HepG2 (cell line): Measurements from ENCODE around the gene CHST6. TPM values are rescaled to one million over a fixed set of nuclear protein-coding genes. Genes with fewer than 3 reads are reported as not detected.

Experiments
- ATAC-seq: fragments of 200-7000 bp; cut with Tn5 transposase; 3 replicates; pipeline ENCODE4 v1.9.1; 2020; ENCODE audit warnings: mild to moderate bottlenecking, moderate library complexity
- BruUV-seq: library from RNA; stranded (reverse); fragments of 400-500 nt; replicated peaks from 2 replicates; lab custom pipeline; 2021; lab: Mats Ljungman, UMichigan
- CTCF ChIA-PET: fragments of 300-600 bp; formaldehyde crosslinking; extraction: SDS; loops from one replicate; lab custom pipeline; 2021; ENCODE audit warnings: low total read pairs, inconsistent platforms, low intra/inter-chr PET ratio; lab: Yijun Ruan, JAX
- POLR2A ChIA-PET: fragments of 350-600 bp; sonication (Branson Sonifier 250); formaldehyde crosslinking; loops from one replicate; lab custom pipeline; 2020; ENCODE audit warnings: antibody characterized with exemption, inconsistent platforms; lab: Yijun Ruan, JAX
- DNase-seq: peaks from one replicate; pipeline ENCODE4 v3.0.0-alpha.2; 2015; ENCODE audit warnings: low spot score
- FAIRE-seq: peaks from 3 replicates; lab custom pipeline; 2011; peaks lifted over from hg19 to GRCh38; lab: Jason Lieb, UNC
- H2AFZ ChIP-seq: one replicate; pipeline ENCODE4 v1.6.1; 2011; ENCODE audit warnings: low read length, inconsistent platforms
- H3K27ac ChIP-seq: fragments of 300-600 bp; 3 replicates; pipeline ENCODE4 v1.8.0; 2011; ENCODE audit warnings: mixed run types, mild to moderate bottlenecking, mixed read lengths, low read length, inconsistent platforms; ENCODE audit not compliant: insufficient read depth; ENCODE audit errors: extremely low read length
- H3K27me3 ChIP-seq, 2 experiments: fragments of 200-600 bp in 1 of 2; 2 replicates in 1 of 2; 3 replicates in 1 of 2; pipeline versions ENCODE4 v1.6.0 to v1.8.0; 2011; ENCODE audit warnings: low read length in 2 of 2, mild to moderate bottlenecking in 2 of 2, moderate library complexity in 2 of 2, inconsistent platforms in 1 of 2; ENCODE audit not compliant: insufficient read depth in 2 of 2, control insufficient read depth in 1 of 2
- H3K36me3 ChIP-seq, 2 experiments: fragments of 200-600 bp in 1 of 2; replicated peaks in 1 of 2; 2 replicates in 1 of 2; 3 replicates in 1 of 2; pipeline versions ENCODE4 v1.5.1 to v1.8.0; 2011; ENCODE audit warnings: low read length in 2 of 2, inconsistent platforms in 1 of 2; ENCODE audit not compliant: insufficient read depth in 2 of 2, control insufficient read depth in 1 of 2
- H3K4me1 ChIP-seq: 2 replicates; pipeline ENCODE4 v1.5.1; 2012; ENCODE audit warnings: low read length, inconsistent platforms; ENCODE audit not compliant: insufficient read depth
- H3K4me2 ChIP-seq: 2 replicates; pipeline ENCODE4 v1.6.0; 2011; ENCODE audit warnings: low read depth, low read length, inconsistent platforms
- H3K4me3 ChIP-seq, 3 experiments: fragments of 200-600 bp in 1 of 3; sonication (generic), shearing (Covaris generic) in 1 of 3; replicated peaks in 1 of 3; 2 replicates each; pipeline ENCODE4 v1.5.1; 2011 to 2016; ENCODE audit warnings: low read length in 3 of 3, inconsistent platforms in 2 of 3, low read depth in 2 of 3, mild to moderate bottlenecking in 2 of 3, control low read depth in 1 of 3, mixed read lengths in 1 of 3; ENCODE audit not compliant: insufficient read depth in 1 of 3
- H3K79me2 ChIP-seq: one replicate; pipeline ENCODE4 v1.6.1; 2011; ENCODE audit warnings: low read length, inconsistent platforms; ENCODE audit not compliant: insufficient read depth
- H3K9ac ChIP-seq: 2 replicates; pipeline ENCODE4 v1.6.0; 2011; ENCODE audit warnings: mild to moderate bottlenecking, low read depth, low read length, inconsistent platforms; ENCODE audit not compliant: insufficient read depth
- H3K9me3 ChIP-seq: 2 replicates; pipeline ENCODE4 v1.5.1; 2012; ENCODE audit warnings: mild to moderate bottlenecking, low read length
- H4K20me1 ChIP-seq: 2 replicates; pipeline ENCODE4 v1.6.0; 2011; ENCODE audit warnings: inconsistent platforms, mild to moderate bottlenecking, low read length, moderate library complexity; ENCODE audit not compliant: insufficient read depth
- HOXD1 ChIP-seq: sonication (generic); formaldehyde crosslinking; IDR thresholded peaks from 2 replicates; pipeline ENCODE4 v1.5.0; 2020; ENCODE audit warnings: missing genetic modification reagents
- SETDB1 ChIP-seq: sonication (generic); formaldehyde crosslinking; IDR thresholded peaks from 2 replicates; pipeline ENCODE4 v1.5.1; 2020; ENCODE audit warnings: missing genetic modification reagents, mild to moderate bottlenecking, borderline replicate concordance
- SNAPC2 ChIP-seq: sonication (generic); formaldehyde crosslinking; IDR thresholded peaks from 2 replicates; pipeline ENCODE4 v1.8.1; 2022; ENCODE audit warnings: mild to moderate bottlenecking, missing genetic modification reagents
- TRAFD1 ChIP-seq: sonication (generic); formaldehyde crosslinking; IDR thresholded peaks from 2 replicates; pipeline ENCODE4 v1.5.1; 2020; ENCODE audit warnings: missing genetic modification reagents, mild to moderate bottlenecking, borderline replicate concordance
- ZFAT ChIP-seq: sonication (generic); formaldehyde crosslinking; conservative IDR thresholded peaks from 2 replicates; pipeline ENCODE4 v1.8.1; 2023; ENCODE audit warnings: missing genetic modification reagents, inconsistent platforms
- ZNF678 ChIP-seq: sonication (generic); formaldehyde crosslinking; IDR thresholded peaks from 2 replicates; pipeline ENCODE4 v1.4.0; 2020; ENCODE audit warnings: mild to moderate bottlenecking, missing genetic modification reagents
- WGBS: methylation state at CpG from one replicate; pipeline ENCODE4 v1.1.6; 2017; ENCODE audit warnings: low lambda C conversion rate; 5-methylcytosine and 5-hydroxymethylcytosine counted together
- in situ Hi-C: cut with HindIII; loops from 2 replicates; pipeline ENCODE4 v1.10.0; 2017; ENCODE audit warnings: low pct_unique_long_range_greater_than_20kb; ENCODE audit not compliant: extremely low pct_ligation_motif_present
- intact Hi-C: fragments of 100-400 bp; cut with micrococcal nuclease; formaldehyde crosslinking; loops from one replicate; pipeline ENCODE4 v1.10.0; 2022; ENCODE audit not compliant: unreplicated experiment
- polyA plus RNA-seq, 8 experiments: library from polyadenylated mRNA; depleted of rRNA in 3 of 8; stranded (reverse) in 7 of 8; unstranded in 1 of 8; fragments of >200 nt; fragmentation: Illumina TruSeq in 4 of 8; extraction: Trizol in 4 of 8; gene quantifications; 2 replicates each; pipeline versions ENCODE4 v1.2.1 to v1.2.3, GENCODE V29; 2011 to 2016; ENCODE audit warnings: low read depth in 4 of 8, missing spikeins in 1 of 8, mixed read lengths in 1 of 8; ENCODE audit not compliant: insufficient read depth in 1 of 8
- total RNA-seq, 5 experiments: library from RNA; depleted of rRNA; stranded (reverse); fragments of >200 nt; fragmentation: Illumina TruSeq; extraction: Trizol; gene quantifications; 2 replicates each; pipeline ENCODE4 v1.2.3, GENCODE V29; 2016; ENCODE audit warnings: low read depth in 1 of 5

CHST6 gene
- total and polyA plus RNA-seq, 2 of the 13 experiments (the other 11 are each of a cell fraction or from before 2014, with no cell fraction given): 0.18 to 0.91 TPM

GRCh38 chr16:75475420-75475847 lies 19.8 kb downstream of the CHST6 start:
- Histone ChIP-seq H3K79me2 (no peaks in the 10 kb centered on the region), H2AFZ (no peak overlapping the region), H3K27ac (no peak overlapping the region), H4K20me1 (no peaks in the 10 kb centered on the region), H3K36me3 (no peaks in the 10 kb centered on the region), H3K9ac (no peak overlapping the region), H3K4me2 (no peak overlapping the region), H3K9me3 (no peaks in the 10 kb centered on the region), H3K27me3 (peaks cover 0 to 3% of the 10 kb centered on the region in 2 experiments; a peak in 2 of 5 replicates), H3K4me1 (no peaks in the 10 kb centered on the region), H3K4me3 (no peak overlapping the region)
- CTCF ChIA-PET: no interaction called here
- POLR2A ChIA-PET: no interaction called here
- FAIRE-seq: no peak
- in situ Hi-C loops (no loop called here), intact Hi-C loops (no loop called here)
- BruUV-seq: no TSS peak
- TF ChIP-seq ZNF678 (CRISPR knock-in tag) (no peak), TRAFD1 (CRISPR knock-in tag) (no peak), SNAPC2 (no peak), HOXD1 (CRISPR knock-in tag) (no peak), SETDB1 (CRISPR knock-in tag) (no peak), ZFAT (CRISPR knock-in tag) (no peak)
- ATAC-seq: no peak
- no peak for DNase-seq
- whole genome bisulfite sequencing: 11% methylated on average over 2 of the region's 2 CpGs
